ENCODE data around the gene ERICH2.
"Not testable (repeated sequence)": the region's sequence is repeated elsewhere in the genome, so short reads cannot be mapped to it uniquely, and the experiment has no call there.

The ERICH2 gene

DNA sequence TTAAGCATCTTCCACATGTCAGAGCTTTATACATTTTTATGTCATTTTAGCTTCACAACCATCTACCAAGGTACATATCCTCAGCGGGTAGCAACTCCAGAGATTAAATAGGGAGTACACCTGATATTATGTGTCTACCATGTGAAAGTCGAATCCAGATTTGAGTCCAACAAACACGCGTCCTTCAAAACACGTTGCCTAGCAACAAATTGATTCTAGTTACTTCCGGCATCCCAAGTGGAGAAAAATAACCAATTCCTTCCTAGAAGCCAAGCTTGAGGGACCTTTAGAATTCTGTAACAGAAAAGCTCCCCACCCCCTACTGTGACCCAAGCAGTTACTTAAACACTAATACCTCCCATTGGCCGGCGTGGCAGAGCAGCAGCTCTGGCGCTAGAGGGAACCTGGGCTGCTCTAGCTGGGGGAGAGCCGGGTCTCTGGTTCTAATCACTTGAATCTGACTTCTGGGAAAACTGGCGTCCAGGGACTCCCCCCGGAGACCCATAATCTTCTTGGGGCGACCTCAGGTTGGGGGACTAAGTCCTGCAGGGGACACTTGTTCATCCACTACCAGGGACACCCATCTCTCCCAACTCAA, at the start of gene ERICH2:
Gene ERICH2, plus strand, starts transcription at position 371 of the 598 bp plus-strand sequence. CDS start 304 bp downstream, outside the sequence.
- TF ChIP-seq, protein P1, sequence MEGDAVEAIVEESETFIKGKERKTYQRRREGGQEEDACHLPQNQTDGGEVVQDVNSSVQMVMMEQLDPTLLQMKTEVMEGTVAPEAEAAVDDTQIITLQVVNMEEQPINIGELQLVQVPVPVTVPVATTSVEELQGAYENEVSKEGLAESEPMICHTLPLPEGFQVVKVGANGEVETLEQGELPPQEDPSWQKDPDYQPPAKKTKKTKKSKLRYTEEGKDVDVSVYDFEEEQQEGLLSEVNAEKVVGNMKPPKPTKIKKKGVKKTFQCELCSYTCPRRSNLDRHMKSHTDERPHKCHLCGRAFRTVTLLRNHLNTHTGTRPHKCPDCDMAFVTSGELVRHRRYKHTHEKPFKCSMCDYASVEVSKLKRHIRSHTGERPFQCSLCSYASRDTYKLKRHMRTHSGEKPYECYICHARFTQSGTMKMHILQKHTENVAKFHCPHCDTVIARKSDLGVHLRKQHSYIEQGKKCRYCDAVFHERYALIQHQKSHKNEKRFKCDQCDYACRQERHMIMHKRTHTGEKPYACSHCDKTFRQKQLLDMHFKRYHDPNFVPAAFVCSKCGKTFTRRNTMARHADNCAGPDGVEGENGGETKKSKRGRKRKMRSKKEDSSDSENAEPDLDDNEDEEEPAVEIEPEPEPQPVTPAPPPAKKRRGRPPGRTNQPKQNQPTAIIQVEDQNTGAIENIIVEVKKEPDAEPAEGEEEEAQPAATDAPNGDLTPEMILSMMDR (IDR thresholded peaks at IDR 0.05; ENCODE audit: low read depth, low read length, missing control alignments) = peak; percentile 37
- in situ Hi-C loops (cut with HindIII; ENCODE audit: low sequenced_read_pairs) = no loop called here
- DNase-seq (ENCODE audit: low read depth) = no peak
- peak within 1 kb of the TSS; percentile 69 for H3K4me3 ChIP-seq (ENCODE audit: low read depth, low read length)

GRCh38 chr2:170721678-170722077, 48.5 kb upstream of the ERICH2 start:
- no peak for DNase-seq (ENCODE audit: low read depth)
- TF ChIP-seq, protein P1 (IDR thresholded peaks at IDR 0.05; ENCODE audit: low read depth, low read length, missing control alignments) = no peak
- no peak overlapping the region for H3K4me3 ChIP-seq (ENCODE audit: low read depth, low read length)
- in situ Hi-C loops (cut with HindIII; ENCODE audit: low sequenced_read_pairs) = loop anchor here (25.0 kb wide), 1 partner anchor 309 kb away; no protein-coding TSS in a partner anchor

DNA sequence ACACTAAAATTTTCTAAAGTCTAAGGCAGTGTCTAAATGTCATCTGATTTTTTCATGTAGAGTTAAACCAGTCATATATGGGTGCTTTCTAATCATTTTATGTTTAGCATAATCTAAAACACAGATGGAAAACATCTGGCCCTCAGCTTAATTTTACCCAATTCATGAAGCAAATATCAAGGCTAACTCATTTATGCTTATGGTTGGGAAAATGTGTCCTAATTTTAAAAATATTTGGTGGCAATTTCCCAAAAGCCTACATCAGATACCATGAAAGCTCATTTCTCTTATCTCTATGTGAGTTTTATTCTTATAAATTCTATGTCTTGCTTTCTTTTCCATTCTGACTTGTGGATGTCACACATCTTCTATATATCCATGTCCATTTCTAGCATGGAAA, 47.9 kb upstream of the ERICH2 start:
- TF ChIP-seq, protein P1 (IDR thresholded peaks at IDR 0.05; ENCODE audit: low read depth, low read length, missing control alignments) = no peak
- no peak overlapping the region for H3K4me3 ChIP-seq (ENCODE audit: low read depth, low read length)
- DNase-seq (ENCODE audit: low read depth) = no peak
- in situ Hi-C loops (cut with HindIII; ENCODE audit: low sequenced_read_pairs) = loop anchor here (25.0 kb wide), 1 partner anchor 310 kb away; no protein-coding TSS in a partner anchor

DNA sequence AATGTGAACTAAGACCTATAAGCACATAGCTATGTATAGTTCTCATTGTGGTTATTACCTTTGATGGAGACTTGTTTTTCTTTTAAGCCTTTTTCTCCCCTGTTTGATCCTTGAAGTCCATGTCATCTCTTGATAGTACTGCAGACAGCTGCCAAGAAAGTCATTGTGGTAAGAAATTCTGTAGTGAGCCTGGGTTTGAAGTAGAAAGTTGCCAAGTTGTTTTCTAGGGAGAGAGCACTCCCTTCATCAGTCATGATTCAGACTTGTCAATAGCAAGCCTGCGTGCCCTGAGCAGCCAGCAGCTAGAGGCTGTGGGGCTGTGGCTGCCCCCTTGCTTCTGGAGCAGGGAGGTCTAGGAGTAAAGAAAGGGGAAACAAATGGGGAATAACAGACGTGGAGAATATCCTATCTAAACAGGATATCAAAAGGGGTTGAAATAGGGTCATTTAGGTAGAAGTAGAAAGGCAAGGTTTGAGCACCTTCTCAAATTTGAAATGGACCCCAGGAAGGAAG, 46.7 kb upstream of the ERICH2 start:
- TF ChIP-seq, protein P1 (IDR thresholded peaks at IDR 0.05; ENCODE audit: low read depth, low read length, missing control alignments) = no peak
- in situ Hi-C loops (cut with HindIII; ENCODE audit: low sequenced_read_pairs) = loop anchor here (25.0 kb wide), 1 partner anchor 311 kb away; no protein-coding TSS in a partner anchor
- no peak overlapping the region for H3K4me3 ChIP-seq (ENCODE audit: low read depth, low read length)
- no peak for DNase-seq (ENCODE audit: low read depth)

DNA sequence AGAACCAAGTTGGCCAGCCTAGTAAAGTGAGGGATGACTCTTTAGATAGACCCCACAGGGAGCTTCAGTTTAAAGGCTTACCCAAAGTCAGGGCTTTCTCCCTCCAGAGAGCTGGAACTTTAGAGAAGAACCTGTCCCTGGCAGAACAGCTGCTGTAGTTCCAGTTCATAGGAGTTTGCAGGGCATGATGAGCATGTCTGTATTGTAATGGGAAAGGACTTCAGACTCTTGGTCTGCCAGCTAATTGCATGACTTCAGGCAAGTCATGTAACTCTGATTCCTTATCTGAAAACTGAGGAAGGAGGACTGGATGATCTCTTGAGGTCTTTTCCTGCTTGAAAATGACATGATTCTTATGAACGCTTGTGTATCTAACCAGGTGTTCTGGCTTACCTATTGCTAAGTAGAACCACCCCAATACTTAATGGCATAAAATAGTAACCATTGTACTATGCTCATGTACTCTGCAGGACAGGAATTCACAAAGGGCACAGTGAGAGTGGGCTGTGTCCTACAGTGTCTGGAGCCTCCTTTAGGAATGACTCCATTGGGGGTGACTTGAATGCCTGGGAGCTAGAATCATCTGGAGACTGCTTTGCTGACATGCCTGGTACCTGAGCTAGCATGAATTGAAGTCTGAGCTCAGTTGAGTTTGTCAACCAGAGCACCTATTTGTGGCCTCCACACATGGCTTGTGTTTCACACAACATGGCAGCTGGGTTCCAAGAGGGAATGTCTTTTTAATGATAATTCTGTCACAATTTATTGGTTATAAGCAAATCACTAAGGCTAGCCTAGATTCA, 36.2 kb upstream of the ERICH2 start:
- DNase-seq (ENCODE audit: low read depth) = no peak
- H3K4me3 ChIP-seq (ENCODE audit: low read depth, low read length) = no peak overlapping the region
- in situ Hi-C loops (cut with HindIII; ENCODE audit: low sequenced_read_pairs) = loop anchor here (10.0 kb wide), 1 partner anchor 51 kb away; no protein-coding TSS in a partner anchor
- TF ChIP-seq, protein P1 (IDR thresholded peaks at IDR 0.05; ENCODE audit: low read depth, low read length, missing control alignments) = no peak

DNA sequence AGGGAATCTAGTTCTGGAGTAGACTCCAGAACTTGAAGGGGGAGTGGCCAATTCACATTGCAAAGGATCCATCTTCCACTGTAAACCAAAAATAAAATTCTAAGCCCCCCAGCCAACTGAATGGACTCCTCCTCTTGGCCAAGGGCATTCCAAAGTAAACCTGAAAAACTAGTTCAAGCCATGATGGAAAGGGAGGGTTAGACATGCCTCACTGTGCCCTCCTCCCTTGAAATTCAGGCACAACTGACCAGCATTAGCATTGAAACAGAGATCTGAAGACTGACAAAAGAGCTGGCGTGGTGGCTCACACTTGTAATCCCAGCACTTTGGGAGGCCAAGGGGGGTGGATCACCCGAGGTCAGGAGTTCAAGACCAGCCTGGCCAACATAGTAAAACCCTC, 35.6 kb upstream of the ERICH2 start:
- in situ Hi-C loops (cut with HindIII; ENCODE audit: low sequenced_read_pairs) = loop anchor here (10.0 kb wide), 1 partner anchor 50 kb away; no protein-coding TSS in a partner anchor
- not testable (repeated sequence) for H3K4me3 ChIP-seq (ENCODE audit: low read depth, low read length); DNase-seq (ENCODE audit: low read depth)
